Measurements from ENCODE around the gene DMC1. TPM values are rescaled to one million over a fixed set of nuclear protein-coding genes. Genes with fewer than 3 reads are reported as not detected.

DMC1 gene
- total and polyA plus RNA-seq, 4 donors = 1.9 to 3.9 (median 3.3) TPM

DNA sequence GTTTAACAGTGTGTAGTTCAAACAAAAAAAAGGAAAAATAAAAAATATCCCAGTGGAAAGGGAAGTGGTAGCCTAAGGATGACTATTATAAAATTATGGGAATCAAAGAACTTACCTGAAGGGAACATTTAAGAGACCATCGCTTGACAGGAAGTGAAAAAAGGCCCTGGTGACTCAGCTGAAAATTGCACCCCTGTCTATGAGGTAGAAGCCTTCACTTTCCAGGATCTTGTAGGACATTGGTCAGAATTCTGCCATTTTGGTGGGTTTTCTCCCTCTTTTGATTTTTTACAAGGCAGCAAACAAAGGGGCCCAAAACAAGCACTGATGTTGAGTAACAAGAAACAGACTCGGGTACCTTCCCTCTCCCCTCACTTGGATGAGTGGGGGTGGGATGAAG is 79.5 kb downstream of the DMC1 start:
- DNase-seq (ENCODE audit: low read depth in 4 of 6, low spot score in 6 of 6) = no peak
- Histone ChIP-seq H3K27ac (ENCODE audit: low read depth, low read length) (no peak overlapping the region), H3K4me3 (ENCODE audit: low read depth, low read length) (no peak overlapping the region), H3K27me3 (ENCODE audit: control insufficient read depth, insufficient read depth, low read length) (no peaks in the 10 kb centered on the region), H3K9me3 (ENCODE audit: control insufficient read depth, insufficient read depth, low read length) (no peaks in the 10 kb centered on the region), H3K4me1 (ENCODE audit: control insufficient read depth, insufficient read depth, low read length) (no peaks in the 10 kb centered on the region), H3K36me3 (ENCODE audit: control insufficient read depth, insufficient read depth, low read length) (peaks cover 65% of the 10 kb centered on the region)
- 100% methylated on average over 1 of the region's 2 CpGs for WGBS (ENCODE audit: insufficient coverage)

DNA sequence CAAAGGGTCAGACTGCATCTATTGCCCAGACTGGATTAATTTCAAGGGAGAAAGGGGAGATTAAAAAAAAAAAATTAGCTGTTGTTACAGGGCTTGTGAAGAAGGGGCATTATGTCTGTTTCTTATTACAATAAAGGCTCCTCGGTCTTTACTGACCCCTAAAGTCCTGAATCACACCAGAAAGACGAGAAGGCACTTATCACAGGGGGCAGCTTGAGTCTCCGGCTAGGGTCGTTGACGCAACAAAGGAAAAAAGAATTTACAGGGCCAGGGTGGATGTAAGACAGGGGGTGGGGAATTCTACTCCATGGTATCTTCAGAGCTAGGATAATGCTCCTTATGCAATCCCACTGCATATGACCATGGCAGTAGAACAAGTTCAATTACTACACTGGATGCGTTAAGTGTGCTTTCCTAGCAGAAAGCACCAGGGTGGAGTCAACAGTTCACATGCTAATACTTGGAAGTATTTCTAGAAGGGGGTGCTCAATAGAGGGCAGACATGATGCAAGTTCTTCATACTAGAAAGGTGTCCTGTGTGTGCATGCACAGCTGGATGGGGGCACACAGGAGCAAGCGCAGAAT is 80.3 kb downstream of the DMC1 start:
- no peak overlapping the region for H3K4me3 ChIP-seq (ENCODE audit: low read depth, low read length)
- no peaks in the 10 kb centered on the region for H3K27me3 ChIP-seq (ENCODE audit: control insufficient read depth, insufficient read depth, low read length)
- DNase-seq (ENCODE audit: low read depth in 4 of 6, low spot score in 6 of 6) = no peak
- H3K36me3 ChIP-seq (ENCODE audit: control insufficient read depth, insufficient read depth, low read length) = peaks cover 57% of the 10 kb centered on the region
- whole genome bisulfite sequencing (ENCODE audit: insufficient coverage) = 65% methylated on average over 6 of the region's 7 CpGs
- H3K4me1 ChIP-seq (ENCODE audit: control insufficient read depth, insufficient read depth, low read length) = no peaks in the 10 kb centered on the region
- H3K9me3 ChIP-seq (ENCODE audit: control insufficient read depth, insufficient read depth, low read length) = no peaks in the 10 kb centered on the region
- no peak overlapping the region for H3K27ac ChIP-seq (ENCODE audit: low read depth, low read length)

DNA sequence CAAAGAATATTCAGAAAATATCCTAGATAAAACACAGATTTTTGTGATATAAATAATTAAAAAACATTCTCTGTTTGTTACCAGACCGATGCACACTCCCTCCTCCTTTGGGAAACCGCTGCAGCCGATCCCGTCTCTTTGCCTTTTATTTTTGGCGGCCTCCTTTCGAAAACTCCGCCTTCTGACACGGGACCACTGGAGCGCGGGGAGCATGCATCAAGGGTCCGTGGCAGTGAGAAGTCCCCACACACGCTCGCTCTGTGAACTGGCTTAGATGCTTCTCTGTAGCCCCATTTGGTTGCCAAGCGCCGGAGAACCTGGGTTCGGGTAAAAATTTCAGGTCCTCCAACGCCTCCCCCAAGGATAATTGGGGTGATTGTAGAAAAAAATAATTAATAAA is 80.8 kb downstream of the DMC1 start:
- DNase-seq (ENCODE audit: low read depth in 4 of 6, low spot score in 6 of 6) = no peak
- no peaks in the 10 kb centered on the region for H3K4me1 ChIP-seq (ENCODE audit: control insufficient read depth, insufficient read depth, low read length)
- no peaks in the 10 kb centered on the region for H3K9me3 ChIP-seq (ENCODE audit: control insufficient read depth, insufficient read depth, low read length)
- H3K27me3 ChIP-seq (ENCODE audit: control insufficient read depth, insufficient read depth, low read length) = no peaks in the 10 kb centered on the region
- H3K27ac ChIP-seq (ENCODE audit: low read depth, low read length) = no peak overlapping the region
- H3K4me3 ChIP-seq (ENCODE audit: low read depth, low read length) = no peak overlapping the region
- 85% methylated on average over 12 of the region's 17 CpGs for WGBS (ENCODE audit: insufficient coverage)
- H3K36me3 ChIP-seq (ENCODE audit: control insufficient read depth, insufficient read depth, low read length) = peaks cover 57% of the 10 kb centered on the region

DNA sequence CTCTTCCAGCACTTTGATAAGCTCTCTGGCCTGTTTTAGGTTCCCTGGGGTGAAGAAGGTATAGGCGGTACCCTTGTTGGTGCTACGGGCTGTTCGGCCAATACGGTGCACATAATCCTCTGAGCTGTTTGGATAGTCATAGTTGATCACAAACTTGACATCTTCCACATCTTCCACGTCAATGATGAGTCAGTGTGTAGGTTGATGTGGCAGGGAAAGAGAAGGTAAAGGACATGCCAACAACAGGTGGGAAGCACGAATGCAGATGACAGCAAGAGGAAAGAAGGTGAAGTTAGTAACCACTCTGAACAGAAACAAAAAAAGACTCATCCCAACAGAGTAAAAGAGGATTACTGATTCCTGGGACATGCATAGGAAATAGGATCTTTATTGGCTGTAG is 82.0 kb downstream of the DMC1 start:
- H3K4me1 ChIP-seq (ENCODE audit: control insufficient read depth, insufficient read depth, low read length) = no peaks in the 10 kb centered on the region
- no peak overlapping the region for H3K4me3 ChIP-seq (ENCODE audit: low read depth, low read length)
- no peak for DNase-seq (ENCODE audit: low read depth in 4 of 6, low spot score in 6 of 6)
- H3K36me3 ChIP-seq (ENCODE audit: control insufficient read depth, insufficient read depth, low read length) = peaks cover 49% of the 10 kb centered on the region
- H3K9me3 ChIP-seq (ENCODE audit: control insufficient read depth, insufficient read depth, low read length) = no peaks in the 10 kb centered on the region
- no peaks in the 10 kb centered on the region for H3K27me3 ChIP-seq (ENCODE audit: control insufficient read depth, insufficient read depth, low read length)
- no peak overlapping the region for H3K27ac ChIP-seq (ENCODE audit: low read depth, low read length)
- no CpG with 5 or more reads among the region's 6 CpGs for WGBS (ENCODE audit: insufficient coverage)

DNA sequence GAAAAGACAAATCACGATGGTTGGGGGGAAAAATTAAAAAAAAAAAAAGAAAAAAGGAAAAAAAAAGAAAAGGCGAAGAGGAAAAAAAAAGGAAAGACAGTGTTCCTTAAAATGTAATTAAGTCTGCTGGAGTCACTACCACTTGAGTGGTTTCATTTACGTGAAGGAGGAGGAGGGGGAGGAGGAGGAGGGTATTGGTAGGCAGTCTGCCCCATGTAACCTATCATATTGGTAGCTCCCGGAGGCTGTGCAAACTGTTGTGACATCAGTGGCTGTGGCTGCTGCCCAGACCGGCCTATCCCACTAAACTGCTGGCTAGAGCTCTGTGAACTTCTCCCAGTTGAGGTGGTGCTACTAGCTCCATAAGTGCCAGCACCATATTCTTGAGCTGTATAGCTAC is 84.2 kb downstream of the DMC1 start:
- no peak overlapping the region for H3K27ac ChIP-seq (ENCODE audit: low read depth, low read length)
- no peak overlapping the region for H3K4me3 ChIP-seq (ENCODE audit: low read depth, low read length)
- WGBS (ENCODE audit: insufficient coverage) = 81% methylated on average over 5 of the region's 5 CpGs
- H3K27me3 ChIP-seq (ENCODE audit: control insufficient read depth, insufficient read depth, low read length) = no peaks in the 10 kb centered on the region
- no peaks in the 10 kb centered on the region for H3K9me3 ChIP-seq (ENCODE audit: control insufficient read depth, insufficient read depth, low read length)
- peaks cover 55% of the 10 kb centered on the region for H3K36me3 ChIP-seq (ENCODE audit: control insufficient read depth, insufficient read depth, low read length)
- DNase-seq (ENCODE audit: low read depth in 4 of 6, low spot score in 6 of 6) = no peak
- H3K4me1 ChIP-seq (ENCODE audit: control insufficient read depth, insufficient read depth, low read length) = no peaks in the 10 kb centered on the region

DNA sequence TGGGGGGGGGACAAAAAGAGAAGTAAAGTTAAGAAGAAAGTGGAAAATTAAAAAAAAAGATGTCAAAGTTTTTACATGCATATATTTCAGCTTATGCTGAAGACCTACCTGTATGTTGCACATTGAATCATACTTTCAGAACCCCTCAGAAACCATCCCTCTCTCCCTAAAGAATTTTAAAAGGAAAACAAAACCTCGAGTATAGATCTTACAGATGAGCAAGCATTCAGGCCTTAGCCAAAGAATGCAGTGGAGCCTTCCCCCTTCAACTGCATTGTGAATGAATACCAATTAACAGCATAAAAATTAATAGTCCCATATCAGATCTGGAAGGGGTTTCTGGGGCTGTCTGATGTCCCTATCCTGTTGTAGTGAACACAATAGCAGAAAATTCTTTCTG is 85.7 kb downstream of the DMC1 start:
- no peak for DNase-seq (ENCODE audit: low read depth in 4 of 6, low spot score in 6 of 6)
- Histone ChIP-seq H3K27ac (ENCODE audit: low read depth, low read length) (no peak overlapping the region), H3K4me1 (ENCODE audit: control insufficient read depth, insufficient read depth, low read length) (no peaks in the 10 kb centered on the region), H3K9me3 (ENCODE audit: control insufficient read depth, insufficient read depth, low read length) (no peaks in the 10 kb centered on the region), H3K4me3 (ENCODE audit: low read depth, low read length) (no peak overlapping the region), H3K27me3 (ENCODE audit: control insufficient read depth, insufficient read depth, low read length) (no peaks in the 10 kb centered on the region), H3K36me3 (ENCODE audit: control insufficient read depth, insufficient read depth, low read length) (peaks cover 44% of the 10 kb centered on the region)
- WGBS (ENCODE audit: insufficient coverage) = no CpG with 5 or more reads among the region's 1 CpG

DNA sequence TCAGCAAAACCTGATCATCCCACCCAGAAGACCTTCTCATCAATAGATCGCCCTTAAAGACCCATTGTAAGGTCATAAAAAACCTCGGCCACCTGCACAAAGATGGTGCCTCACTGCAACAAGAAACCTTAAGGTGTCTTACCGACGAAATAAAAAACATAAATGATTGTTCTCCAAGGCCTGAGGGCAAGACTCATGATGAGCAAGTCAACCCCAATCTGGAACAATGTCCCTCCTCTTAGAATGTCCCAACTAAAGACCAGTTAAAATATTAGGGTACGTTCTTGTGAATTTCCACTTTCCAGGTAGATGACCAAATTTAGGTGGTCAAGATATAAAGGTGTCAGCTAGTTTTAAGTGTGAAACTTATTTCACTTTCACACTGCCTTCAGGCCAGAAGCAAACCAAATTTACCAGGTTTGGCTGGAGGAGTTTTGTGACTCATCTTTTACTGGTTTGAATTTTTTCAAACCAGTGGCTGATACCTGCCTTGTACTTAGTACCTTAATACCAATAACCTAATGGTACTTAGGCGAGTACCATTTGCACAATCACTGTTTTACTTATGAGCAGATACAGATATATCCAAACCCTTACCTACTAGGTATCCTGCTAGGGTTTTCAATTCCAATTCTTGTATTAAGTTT is 87.2 kb downstream of the DMC1 start:
- no peaks in the 10 kb centered on the region for H3K4me1 ChIP-seq (ENCODE audit: control insufficient read depth, insufficient read depth, low read length)
- H3K9me3 ChIP-seq (ENCODE audit: control insufficient read depth, insufficient read depth, low read length) = no peaks in the 10 kb centered on the region
- no peak overlapping the region for H3K4me3 ChIP-seq (ENCODE audit: low read depth, low read length)
- no peaks in the 10 kb centered on the region for H3K27me3 ChIP-seq (ENCODE audit: control insufficient read depth, insufficient read depth, low read length)
- WGBS (ENCODE audit: insufficient coverage) = 100% methylated on average over 2 of the region's 6 CpGs
- H3K36me3 ChIP-seq (ENCODE audit: control insufficient read depth, insufficient read depth, low read length) = peaks cover 37% of the 10 kb centered on the region
- no peak for DNase-seq (ENCODE audit: low read depth in 4 of 6, low spot score in 6 of 6)
- no peak overlapping the region for H3K27ac ChIP-seq (ENCODE audit: low read depth, low read length)

DNA sequence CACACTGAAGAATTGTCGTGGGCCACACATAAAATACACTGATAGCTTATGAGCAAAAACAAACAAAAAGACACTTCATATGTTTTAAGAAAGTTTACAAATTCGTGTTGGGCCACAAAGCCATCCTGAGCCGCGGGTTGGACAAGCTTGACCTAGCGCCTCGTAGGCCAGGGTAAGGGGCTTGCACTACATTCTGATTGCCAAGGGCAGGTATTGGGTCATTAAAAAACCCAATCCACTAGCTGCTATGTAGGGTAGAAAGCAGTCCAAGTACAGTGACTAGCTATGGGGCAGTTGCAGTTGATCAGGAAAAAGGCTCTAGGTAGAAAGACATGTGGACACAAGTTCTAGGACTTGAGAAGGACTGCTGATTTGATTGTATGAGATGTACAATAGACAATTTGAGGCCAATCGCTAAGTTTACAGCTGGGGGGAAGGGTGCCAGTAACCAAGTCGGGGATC is 88.1 kb downstream of the DMC1 start:
- no peak overlapping the region for H3K4me3 ChIP-seq (ENCODE audit: low read depth, low read length)
- WGBS (ENCODE audit: insufficient coverage) = 72% methylated on average over 3 of the region's 8 CpGs
- no peak for DNase-seq (ENCODE audit: low read depth in 4 of 6, low spot score in 6 of 6)
- no peak overlapping the region for H3K27ac ChIP-seq (ENCODE audit: low read depth, low read length)
- no peaks in the 10 kb centered on the region for H3K9me3 ChIP-seq (ENCODE audit: control insufficient read depth, insufficient read depth, low read length)
- no peaks in the 10 kb centered on the region for H3K4me1 ChIP-seq (ENCODE audit: control insufficient read depth, insufficient read depth, low read length)
- H3K36me3 ChIP-seq (ENCODE audit: control insufficient read depth, insufficient read depth, low read length) = peaks cover 30% of the 10 kb centered on the region
- no peaks in the 10 kb centered on the region for H3K27me3 ChIP-seq (ENCODE audit: control insufficient read depth, insufficient read depth, low read length)

DNA sequence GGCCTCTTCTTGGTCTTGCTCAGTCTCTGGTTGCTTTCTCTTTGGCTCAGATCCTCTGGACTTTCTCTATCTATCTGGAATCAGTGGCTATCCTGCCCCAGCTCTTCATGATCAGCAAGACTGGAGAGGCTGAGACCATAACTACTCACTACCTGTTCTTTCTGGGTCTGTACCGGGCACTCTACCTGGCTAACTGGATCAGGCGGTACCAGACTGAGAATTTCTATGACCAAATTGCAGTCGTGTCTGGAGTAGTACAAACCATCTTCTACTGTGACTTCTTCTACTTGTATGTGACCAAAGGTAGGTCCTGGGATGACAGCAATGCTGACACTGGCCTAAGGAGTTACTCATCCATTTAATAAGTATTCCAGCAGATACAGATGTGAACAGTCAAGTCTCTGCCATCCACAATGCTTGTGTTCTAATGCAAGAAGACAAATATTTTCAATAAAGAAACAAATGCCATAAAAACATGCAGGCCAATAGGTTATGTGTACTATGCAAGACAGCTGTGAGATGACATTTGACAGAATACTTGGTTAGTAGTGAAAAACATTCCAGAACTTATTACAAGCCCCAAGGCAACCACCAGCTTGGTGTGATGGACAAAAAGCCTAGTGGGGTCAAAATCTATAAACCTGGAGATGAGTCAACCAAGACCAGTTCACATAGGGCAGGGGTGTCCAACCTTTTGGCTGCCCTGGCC is 88.7 kb downstream of the DMC1 start:
- Histone ChIP-seq H3K27ac (ENCODE audit: low read depth, low read length) (no peak overlapping the region), H3K9me3 (ENCODE audit: control insufficient read depth, insufficient read depth, low read length) (no peaks in the 10 kb centered on the region), H3K27me3 (ENCODE audit: control insufficient read depth, insufficient read depth, low read length) (no peaks in the 10 kb centered on the region), H3K4me3 (ENCODE audit: low read depth, low read length) (no peak overlapping the region), H3K36me3 (ENCODE audit: control insufficient read depth, insufficient read depth, low read length) (peaks cover 25% of the 10 kb centered on the region), H3K4me1 (ENCODE audit: control insufficient read depth, insufficient read depth, low read length) (no peaks in the 10 kb centered on the region)
- no peak for DNase-seq (ENCODE audit: low read depth in 4 of 6, low spot score in 6 of 6)
- 100% methylated on average over 2 of the region's 3 CpGs for WGBS (ENCODE audit: insufficient coverage)
